LoVo (cell line): Measurements from ENCODE around the gene ACSS3.
"Not testable (repeated sequence)": the region's sequence is repeated elsewhere in the genome, so short reads cannot be mapped to it uniquely, and the experiment has no call there.

Experiments
- DNase-seq: peaks from one replicate; pipeline ENCODE4 v3.0.0-alpha.2; 2016; ENCODE audit warnings: low spot score

The ACSS3 gene, protein sequence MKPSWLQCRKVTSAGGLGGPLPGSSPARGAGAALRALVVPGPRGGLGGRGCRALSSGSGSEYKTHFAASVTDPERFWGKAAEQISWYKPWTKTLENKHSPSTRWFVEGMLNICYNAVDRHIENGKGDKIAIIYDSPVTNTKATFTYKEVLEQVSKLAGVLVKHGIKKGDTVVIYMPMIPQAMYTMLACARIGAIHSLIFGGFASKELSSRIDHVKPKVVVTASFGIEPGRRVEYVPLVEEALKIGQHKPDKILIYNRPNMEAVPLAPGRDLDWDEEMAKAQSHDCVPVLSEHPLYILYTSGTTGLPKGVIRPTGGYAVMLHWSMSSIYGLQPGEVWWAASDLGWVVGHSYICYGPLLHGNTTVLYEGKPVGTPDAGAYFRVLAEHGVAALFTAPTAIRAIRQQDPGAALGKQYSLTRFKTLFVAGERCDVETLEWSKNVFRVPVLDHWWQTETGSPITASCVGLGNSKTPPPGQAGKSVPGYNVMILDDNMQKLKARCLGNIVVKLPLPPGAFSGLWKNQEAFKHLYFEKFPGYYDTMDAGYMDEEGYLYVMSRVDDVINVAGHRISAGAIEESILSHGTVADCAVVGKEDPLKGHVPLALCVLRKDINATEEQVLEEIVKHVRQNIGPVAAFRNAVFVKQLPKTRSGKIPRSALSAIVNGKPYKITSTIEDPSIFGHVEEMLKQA

DNA sequence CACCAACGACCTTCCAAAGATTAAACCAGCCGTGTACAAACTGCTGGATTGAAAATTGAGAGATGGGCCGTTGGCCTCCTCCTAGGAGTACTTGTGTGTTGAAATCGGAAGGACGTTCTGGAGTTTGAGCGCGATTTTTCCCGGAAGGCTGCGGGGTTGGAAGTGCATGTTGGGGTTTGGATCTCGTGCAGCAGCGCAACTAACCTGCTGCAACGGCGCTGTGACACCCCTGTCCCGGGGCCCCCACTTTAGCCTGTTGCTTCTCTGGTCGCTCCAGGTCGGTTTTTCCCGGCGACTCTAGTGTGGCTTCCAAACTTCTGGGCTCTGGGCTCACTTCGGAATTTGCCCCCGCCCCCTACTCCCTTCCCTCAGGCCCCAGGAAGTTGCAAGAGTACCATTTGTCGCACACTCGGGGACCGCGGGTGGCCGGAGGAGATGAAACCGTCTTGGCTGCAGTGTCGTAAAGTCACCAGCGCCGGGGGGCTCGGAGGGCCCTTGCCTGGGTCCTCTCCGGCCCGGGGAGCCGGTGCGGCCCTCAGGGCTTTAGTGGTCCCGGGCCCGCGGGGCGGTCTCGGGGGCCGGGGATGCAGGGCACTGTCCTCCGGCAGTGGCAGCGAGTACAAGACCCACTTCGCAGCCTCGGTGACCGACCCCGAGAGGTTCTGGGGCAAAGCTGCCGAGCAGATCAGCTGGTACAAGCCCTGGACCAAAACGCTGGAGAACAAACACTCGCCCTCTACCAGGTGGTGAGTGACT, at the start of gene ACSS3:
ACSS3 (plus strand) TSS at position 394 of the 756 bp plus-strand sequence; CDS start at position 436, 42 bp downstream.
- no peak for DNase-seq

DNA sequence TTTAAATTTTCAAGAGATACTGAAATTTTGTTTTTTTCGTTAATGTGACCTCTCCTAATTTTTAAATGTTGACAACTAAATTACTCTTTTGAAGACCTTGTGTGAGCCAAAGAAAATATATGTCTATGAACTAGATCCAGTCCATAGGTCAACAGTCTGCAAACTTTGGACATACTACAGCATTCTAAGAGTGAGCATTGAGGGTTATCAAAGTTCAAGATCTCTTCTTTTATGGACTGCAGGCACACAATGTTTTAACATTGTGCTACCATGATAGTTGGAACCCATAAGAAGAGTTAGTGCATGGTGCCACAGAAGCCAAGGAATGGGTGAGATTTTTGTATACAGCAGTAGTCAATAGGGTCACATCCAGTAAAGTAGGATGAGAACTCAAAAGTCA, 43.0 kb upstream of the ACSS3 start:
- no peak for DNase-seq

DNA sequence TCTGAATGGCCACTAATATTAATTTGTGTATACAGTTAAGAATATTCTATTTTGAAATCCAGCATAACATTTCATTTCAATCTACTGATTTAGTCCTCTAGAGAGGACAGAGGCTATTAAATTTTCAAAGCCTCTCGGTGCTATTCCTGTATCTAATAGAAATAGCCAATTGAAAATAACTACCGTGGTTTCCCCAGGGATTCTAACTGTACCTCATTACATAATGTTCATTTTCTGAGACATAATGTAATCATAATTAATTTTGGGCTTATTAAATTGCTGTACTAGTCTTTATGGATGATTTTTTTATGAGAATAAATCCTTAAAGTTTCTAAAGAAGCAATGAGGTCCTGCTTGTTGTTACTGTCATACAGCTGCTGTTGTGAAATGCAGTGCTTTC, 38.6 kb upstream of the ACSS3 start:
- no peak for DNase-seq

DNA sequence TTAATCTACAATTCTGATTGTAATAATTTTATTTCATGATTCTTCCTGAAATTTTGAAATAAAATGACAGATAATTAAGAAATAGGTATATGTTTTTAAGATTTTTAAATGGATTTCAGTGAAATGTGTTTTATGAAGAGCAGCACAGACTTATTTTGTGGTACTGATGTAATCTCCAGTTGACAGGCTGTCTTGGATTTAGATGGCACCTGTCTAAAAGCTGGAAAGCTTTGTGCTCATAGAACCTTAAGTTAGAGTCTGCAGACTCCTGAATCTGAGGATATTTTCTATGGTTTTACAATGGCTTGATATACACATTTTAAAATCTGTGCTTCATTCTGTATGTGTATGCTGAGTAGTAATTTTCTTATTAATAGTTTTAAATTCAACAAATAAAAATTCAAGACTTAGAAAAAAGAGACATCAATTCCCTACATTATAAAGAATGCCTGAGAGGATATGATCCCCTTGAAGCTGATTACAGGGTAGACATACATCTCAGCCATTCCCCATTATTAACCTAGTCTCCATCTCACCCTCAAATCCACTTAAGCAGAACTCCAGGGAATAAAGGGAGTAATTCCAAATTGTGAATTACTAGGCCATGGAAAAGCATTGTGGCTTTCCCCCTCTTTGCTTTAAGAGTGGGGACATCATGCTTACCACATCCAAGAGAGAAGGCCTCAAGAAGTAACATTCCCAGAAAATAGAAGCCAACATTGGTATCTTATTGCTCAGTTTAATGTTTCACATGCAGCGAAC, 33.7 kb upstream of the ACSS3 start:
- DNase-seq = no peak

DNA sequence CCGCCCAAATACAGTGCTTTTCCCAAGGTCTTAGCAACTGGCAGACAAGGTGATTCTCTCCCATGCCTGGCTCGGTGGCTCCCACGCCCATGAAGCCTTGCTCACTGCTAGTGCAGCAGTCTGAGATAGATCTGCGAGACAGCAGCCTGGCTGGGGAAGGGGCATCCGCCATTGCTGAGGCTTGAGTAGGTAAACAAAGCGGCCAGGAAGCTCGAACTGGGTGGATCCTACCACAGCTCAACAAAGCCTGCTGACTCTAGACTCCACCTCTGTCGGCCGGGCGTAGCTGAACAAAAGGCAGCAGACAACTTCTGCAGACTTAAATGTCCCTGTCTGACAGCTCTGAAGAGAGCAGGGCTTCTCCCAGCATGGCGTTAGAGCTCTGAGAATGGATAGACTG, 12.9 kb upstream of the ACSS3 start:
- DNase-seq = not testable (repeated sequence)

DNA sequence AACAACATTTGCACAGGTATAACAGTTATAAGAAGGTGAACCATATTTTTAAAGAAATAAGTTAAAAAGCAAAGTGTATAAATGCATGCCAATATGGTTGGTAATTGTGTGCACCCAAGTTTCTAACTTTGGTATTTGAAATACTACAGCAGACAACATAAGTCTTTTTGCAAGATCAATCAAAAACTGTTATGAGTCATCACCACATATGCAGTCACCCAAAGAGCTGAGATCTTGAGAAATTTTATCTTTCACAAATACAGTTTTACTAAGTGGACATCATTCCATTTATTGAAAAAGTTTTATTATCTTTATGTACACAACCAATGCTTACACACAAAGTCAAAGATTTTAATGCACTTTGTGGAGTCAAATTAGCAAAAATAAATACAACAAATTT, 7.0 kb upstream of the ACSS3 start:
- DNase-seq = no peak

DNA sequence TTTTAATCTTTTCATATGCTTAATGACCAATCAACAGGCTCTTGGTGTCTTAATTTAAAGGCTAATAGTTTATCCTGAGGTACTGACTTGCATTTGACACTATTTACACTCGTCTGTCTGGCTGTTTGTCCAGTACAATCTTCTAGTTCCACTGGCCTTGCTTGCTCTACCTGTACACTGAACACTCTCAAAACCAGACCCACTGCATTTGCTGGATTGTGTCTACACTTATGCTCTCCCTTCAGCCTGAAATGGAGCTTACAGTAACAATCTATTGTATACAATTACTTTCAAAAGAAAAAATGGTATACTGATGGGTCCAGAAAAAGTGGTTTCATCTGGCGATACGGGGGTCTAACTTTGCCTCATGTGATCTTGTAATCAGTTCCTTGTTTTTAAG, 2.3 kb upstream of the ACSS3 start:
- no peak for DNase-seq

DNA sequence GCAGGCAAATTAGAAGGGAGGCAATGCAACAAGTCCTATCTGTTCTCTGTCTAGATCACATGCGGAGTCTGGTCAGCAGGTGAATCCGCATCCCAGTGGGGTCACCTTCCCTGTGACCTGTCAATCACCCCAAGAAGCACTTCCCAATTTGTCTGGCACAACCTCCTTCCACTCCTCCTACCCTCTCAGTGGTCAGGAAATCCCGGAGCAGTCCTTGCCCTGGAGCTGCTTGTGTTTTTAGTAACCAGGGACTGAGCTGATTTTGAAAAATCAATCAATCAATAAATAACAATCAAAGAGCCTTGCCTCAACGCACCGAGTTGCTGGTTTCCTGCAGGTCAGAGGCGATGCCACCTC, 572 bp upstream of the ACSS3 start:
- DNase-seq = no peak

DNA sequence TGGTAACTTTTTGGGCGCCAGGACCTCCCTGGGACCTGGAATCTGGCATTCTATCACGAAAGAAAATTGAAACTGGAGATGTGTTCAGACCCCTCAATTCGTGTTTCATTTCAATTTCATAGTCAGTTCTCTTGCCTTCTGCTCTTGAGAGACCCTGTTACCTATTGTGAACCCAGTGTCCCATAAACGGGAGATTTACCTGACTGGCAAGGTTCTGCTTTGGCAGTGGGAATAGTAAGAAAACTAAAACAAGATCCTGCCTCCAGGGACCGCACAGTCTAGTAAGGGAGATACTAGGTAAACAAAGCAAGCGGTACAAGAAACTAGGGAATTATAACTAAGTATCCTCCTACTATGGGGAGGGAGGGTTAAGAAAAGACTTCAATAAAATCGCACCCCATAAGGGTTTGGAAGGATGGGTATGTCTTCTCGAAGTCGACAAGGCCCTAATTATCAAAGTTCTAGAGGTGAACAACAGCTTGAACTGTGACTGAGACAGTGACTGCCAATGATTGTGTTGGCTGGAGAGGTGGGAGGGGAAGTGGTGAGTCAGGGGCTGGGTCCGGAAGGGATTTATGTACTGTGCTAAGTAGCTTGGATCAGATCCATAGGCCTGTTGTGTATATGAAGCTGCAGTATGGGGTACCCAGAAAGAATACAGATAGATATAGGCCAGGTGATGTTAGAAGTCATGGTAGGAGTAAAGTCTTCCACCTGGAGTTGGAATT, 754 bp downstream of the ACSS3 start:
- no peak for DNase-seq

DNA sequence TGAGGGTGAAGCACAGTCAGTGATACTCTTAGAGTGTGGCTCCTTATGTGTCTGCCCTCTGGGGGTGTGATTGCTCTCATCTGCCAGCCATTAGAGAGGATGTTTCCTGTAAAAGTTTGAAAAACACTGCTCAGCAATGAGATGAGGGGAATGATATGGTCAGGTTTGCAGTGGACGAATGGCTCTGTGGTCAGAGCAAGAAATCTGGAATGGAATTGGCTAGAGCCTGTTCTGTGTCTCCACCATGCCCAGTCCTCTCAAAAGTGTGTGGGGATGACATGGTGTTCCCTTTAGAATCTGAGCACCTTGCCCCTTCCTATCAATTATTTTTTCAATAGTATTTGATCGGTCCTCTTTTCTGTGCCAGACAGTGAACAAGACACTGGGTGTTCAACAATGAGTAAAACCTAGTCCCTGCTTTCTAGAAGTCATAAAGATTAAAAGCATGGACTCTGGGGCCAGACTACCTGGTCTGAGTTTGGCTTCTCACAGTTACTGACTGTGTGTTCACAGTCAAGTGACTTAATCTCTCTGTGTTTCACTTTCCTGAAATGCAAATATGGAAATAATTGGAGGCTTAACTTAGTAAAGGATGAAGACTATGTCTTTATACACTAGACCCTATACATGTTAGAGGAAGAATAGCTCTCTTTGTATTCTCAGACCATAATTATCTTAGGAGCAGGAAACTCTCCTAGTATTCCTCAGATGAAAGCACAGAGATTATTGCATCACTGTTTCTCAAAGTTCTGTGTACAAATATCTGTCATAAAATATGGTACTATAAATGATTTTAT, 1.6 kb downstream of the ACSS3 start:
- DNase-seq = no peak

DNA sequence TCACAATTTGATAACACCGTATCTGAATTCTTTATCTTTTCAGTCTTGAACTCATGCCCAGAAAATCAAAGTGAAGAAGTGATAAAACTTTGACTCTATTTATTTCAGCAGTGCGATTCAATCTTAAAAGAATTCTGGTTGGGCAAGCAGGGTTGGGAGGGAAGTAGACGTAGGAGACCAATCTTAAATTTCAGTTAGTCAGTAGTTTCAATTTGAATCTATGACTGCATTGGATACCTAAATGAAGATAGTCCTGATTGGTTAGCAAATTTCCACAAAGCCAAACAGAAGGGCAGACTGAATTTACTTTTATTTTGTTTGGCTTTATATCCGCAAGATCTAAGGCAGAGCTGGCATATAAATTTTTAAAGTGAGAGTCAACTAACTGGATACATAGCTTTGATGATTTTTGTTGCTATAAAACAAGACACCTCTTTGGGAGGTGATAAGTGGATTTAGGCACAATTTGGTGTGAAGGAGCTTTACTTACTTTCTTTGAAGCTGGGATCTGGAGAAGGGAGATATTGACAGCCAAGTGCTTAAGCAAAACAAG, 2.6 kb downstream of the ACSS3 start:
- DNase-seq = no peak

DNA sequence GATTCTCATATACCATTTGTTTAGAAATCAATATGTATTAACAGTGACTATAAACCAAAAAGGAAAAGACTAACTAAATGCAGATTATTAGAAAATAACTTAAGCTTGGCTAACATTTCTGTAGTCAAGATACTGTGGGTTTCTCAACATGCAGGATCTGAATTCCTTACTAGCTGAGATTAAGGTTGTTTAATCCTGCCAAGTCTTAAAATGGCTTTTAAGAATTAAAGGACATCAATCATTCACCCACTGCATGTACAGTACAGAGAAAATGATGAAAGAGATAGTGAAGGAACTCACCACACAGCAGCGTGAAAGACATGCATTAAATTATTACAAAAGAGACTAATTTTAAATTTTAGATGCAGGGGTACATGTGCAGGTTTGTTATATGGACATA, 3.8 kb downstream of the ACSS3 start:
- no peak for DNase-seq

DNA sequence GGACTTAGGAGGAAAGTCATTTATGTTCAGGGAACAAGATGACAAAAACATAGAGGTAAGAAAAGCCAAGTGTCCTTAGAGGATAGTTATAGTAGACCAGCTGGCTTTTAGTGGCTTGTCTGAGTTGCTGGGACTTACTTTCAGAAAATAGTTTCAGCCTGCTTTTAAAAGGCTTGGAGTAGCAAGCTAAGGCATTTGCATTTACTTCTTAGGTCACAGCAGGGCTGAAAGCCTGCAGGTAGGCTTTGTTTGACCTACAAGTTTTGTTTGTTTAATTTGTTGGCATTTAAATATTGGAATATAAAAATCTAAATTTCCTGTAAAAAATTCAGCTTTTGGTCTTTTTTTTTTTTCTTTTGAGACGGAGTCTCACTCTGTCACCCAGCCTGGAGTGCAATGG, 5.1 kb downstream of the ACSS3 start:
- DNase-seq = no peak

DNA sequence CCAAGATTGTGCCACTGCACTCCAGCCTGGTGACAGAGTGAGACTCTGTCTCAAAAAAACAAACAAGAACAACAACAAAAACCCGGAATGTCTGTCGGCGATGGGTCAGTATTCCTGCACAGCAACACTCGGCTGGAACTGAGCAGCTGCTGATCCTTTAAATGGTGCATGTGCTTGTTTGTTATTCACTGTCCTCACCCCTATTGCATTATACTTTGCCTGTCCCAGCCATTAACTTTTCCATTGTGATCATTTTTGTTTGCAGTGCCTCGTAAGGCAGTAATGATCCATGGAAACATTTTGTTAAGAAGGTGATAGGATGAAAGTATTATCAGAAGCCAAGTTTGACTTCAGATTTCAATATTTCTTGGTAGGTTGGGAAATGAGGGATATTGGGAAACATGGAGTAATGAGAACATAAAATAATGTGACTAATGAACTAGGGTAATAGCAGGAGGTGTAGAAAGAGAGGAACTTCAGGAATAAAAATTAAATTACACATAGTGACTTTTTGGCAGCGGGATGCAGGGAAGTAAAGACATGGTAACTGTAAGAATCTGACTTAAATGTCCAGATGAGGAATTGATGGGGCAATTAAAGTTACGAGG, 6.1 kb downstream of the ACSS3 start:
- DNase-seq = no peak

DNA sequence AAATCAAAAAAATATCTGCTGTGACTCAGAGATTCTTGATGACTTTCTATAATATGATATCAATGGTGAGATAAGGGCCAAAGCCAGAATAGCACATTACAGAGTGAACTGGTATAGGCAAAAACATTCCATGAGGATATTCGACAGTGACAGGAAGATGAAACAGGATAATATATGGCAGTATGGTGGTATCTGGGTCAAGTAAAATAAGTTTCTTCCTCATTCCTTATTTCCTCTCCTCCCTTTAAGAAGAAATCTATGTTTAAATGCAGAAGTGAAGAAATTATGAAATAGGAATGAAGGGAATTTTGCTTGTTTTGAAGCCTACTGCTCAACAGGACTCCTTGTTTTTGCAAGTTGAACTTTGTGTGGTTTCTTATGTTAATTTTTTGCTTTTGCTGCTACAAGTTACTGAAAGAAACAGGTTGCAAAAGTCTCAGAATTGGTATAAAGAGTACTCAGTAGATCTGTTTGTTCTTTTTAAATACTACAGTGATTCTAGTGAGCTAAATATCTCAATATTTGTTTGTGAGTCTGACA, 7.0 kb downstream of the ACSS3 start:
- no peak for DNase-seq

DNA sequence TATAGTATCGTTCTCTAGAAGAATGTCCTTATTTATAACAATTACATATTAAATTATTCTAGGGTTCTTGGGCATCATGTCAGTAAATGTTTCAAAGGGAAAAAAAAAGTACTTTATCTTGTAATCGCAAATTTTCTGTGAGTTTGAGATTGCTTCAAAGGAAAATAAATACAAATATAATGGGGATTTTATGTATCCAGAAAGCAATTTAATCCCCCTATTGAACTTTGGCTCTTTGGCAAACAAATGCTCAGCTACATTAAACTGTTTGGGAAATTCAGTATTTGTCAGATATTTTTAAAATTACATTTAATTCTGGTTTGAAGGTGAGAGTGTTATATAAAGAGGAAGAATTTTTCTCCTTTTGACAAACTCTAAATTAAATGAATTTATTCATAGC, 8.0 kb downstream of the ACSS3 start:
- DNase-seq = no peak

DNA sequence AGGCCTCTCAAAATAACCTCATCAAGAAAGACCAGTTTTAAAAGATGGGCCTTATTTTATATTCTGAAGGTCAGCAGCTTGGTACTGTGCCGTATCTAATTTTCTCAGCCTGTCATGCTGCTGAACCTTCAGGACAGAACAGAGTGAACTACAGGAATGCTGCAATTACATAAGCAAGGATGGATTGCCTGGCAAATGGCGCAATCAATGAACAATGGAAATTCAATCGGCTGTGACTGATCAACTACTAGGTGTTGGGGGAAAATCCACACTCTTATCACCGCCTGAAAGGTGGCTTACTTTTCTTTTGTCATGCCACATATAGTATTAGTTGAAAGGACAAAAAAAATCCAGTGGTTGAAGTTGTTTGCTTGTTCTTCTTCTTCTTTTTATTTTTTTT, 8.5 kb downstream of the ACSS3 start:
- DNase-seq = no peak

DNA sequence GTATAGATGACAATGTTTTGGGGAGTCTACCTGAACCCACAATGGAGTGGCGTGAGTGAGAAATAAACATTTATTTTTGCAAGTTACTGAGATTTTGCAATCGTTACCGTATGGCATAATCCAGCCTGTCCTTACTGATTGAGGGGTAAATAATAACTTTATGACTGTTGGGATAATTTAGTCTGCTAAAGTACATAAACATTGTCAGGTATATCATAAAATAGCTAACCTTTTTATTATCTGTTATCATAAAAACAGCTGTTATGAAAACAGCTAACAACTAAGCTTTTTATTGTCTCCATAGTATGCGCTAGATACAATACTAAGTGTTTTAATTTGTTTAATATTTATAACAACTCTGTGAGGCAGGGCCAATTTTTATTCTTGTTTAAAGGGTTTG, 10.3 kb downstream of the ACSS3 start:
- no peak for DNase-seq

DNA sequence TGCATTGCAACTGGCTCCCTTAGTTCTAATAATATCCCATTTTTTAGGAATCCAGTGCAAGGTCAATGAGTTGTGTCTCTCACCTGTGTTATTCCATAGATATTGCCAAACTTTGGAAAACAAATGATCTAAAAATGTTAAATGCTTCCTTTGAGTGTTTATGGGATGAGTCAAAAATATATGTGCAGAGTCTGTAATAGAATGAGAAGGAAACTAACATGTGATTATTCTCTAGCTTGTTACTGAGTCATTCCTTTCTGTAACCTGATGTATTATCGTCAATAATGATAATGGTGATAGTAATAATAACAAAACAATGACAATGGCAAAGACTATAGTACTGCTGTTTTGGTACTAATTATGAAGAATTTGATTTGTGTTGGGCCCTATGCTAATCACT, 11.5 kb downstream of the ACSS3 start:
- no peak for DNase-seq

DNA sequence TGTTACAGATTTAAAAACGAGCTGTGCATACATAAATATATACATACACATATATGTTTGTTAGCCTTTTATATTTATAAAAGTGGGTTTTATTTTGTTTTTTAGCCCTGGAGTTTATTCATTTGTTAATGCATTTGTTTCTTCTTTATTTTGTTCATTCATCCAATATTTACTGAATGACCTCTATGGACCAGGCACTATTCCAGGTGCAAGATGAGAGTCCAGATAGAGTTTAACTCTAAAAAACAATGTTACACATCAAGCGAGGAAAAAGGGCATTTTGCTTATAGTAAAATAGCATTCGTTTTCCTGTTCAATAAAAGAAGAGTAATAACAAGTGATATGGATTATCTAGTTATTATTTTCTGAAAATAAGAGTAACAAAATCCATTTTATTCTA, 14.2 kb downstream of the ACSS3 start:
- no peak for DNase-seq
